A673 (cell line): ENCODE measurements around the gene GTF2F1. TPM values are rescaled to one million over a fixed set of nuclear protein-coding genes. Genes with fewer than 3 reads are reported as not detected.

Source experiments
- Bru-seq: library from RNA; stranded (reverse); fragments of 400-500 nt; gene quantifications from one replicate; lab custom pipeline; 2021; lab: Mats Ljungman, UMichigan
- BruChase-seq, 2 experiments: library from RNA; stranded (reverse); fragments of 400-500 nt; gene quantifications; one replicate each; lab custom pipeline; 2021; lab: Mats Ljungman, UMichigan
- BruUV-seq: library from RNA; stranded (reverse); fragments of 400-500 nt; replicated peaks from 2 replicates; lab custom pipeline; 2021; lab: Mats Ljungman, UMichigan
- CTCF ChIA-PET: fragments of 300-600 bp; sonication (Branson Sonifier 250); formaldehyde crosslinking; loops from one replicate; lab custom pipeline; 2022; ENCODE audit warnings: antibody characterized with exemption; lab: Charles Lee
- POLR2A ChIA-PET: fragments of 300-600 bp; sonication (Branson Sonifier 250); formaldehyde crosslinking; loops from one replicate; lab custom pipeline; 2022; ENCODE audit warnings: antibody characterized with exemption; ENCODE audit not compliant: low non-redundant PET; lab: Charles Lee
- DNase-seq: peaks from one replicate; pipeline ENCODE4 v3.0.0-alpha.2; 2015; ENCODE audit warnings: low spot score
- H3K27ac ChIP-seq: fragments of 200-600 bp; sonication (generic); 2 replicates; pipeline ENCODE4 v1.5.1; 2016; ENCODE audit warnings: mixed run types, low read depth, mild to moderate bottlenecking, mixed read lengths, antibody characterized with exemption, low read length; ENCODE audit not compliant: poor library complexity, severe bottlenecking
- H3K27me3 ChIP-seq: fragments of 200-600 bp; sonication (generic); replicated peaks from 2 replicates; pipeline ENCODE4 v1.6.1; 2017; ENCODE audit warnings: mixed run types, low read depth, mild to moderate bottlenecking, mixed read lengths, antibody characterized with exemption, low read length; ENCODE audit not compliant: insufficient read depth, poor library complexity
- H3K36me3 ChIP-seq: fragments of 200-600 bp; sonication (generic); 2 replicates; pipeline ENCODE4 v1.6.1; 2016; ENCODE audit warnings: mixed run types, mild to moderate bottlenecking, mixed read lengths, antibody characterized with exemption, low read length; ENCODE audit not compliant: insufficient read depth, poor library complexity, severe bottlenecking
- H3K4me1 ChIP-seq: fragments of 200-600 bp; sonication (generic); 2 replicates; pipeline ENCODE4 v1.6.1; 2017; ENCODE audit warnings: mixed run types, mild to moderate bottlenecking, mixed read lengths, antibody characterized with exemption, low read length; ENCODE audit not compliant: insufficient read depth, poor library complexity, severe bottlenecking
- H3K4me3 ChIP-seq: fragments of 200-600 bp; sonication (generic); 2 replicates; pipeline ENCODE4 v1.5.1; 2016; ENCODE audit warnings: low read depth, mixed run types, mild to moderate bottlenecking, mixed read lengths, low read length; ENCODE audit not compliant: poor library complexity, severe bottlenecking
- H3K9me3 ChIP-seq: fragments of 200-600 bp; sonication (generic); 2 replicates; pipeline ENCODE4 v1.6.1; 2016; ENCODE audit warnings: mixed run types, low read depth, mild to moderate bottlenecking, mixed read lengths, antibody characterized with exemption, low read length; ENCODE audit not compliant: poor library complexity, severe bottlenecking
- EZH2 ChIP-seq: fragments of 200-600 bp; sonication (generic); IDR thresholded peaks from 2 replicates; pipeline ENCODE4 v1.6.1; 2017; ENCODE audit warnings: borderline replicate concordance, low read depth, mild to moderate bottlenecking, mixed read lengths, antibody characterized with exemption, low read length; ENCODE audit not compliant: poor library complexity, severe bottlenecking
- intact Hi-C: fragments of 100-400 bp; cut with micrococcal nuclease; formaldehyde crosslinking; loops from one replicate; pipeline ENCODE4 v1.10.0; 2022; ENCODE audit not compliant: unreplicated experiment
- long read RNA-seq: library from polyadenylated mRNA; stranded (forward); transcript quantifications from one replicate; pipeline ENCODE4 v2.0.0, GENCODE V29; 2022
- total RNA-seq: library from RNA; stranded (reverse); gene quantifications from 2 replicates; pipeline ENCODE4 v1.2.3, GENCODE V29; 2021
- TF ChIP-seq, protein P1 (sequence below): fragments of 300-800, 200-600 bp; sonication (generic); conservative IDR thresholded peaks from 2 replicates; pipeline ENCODE4 v1.5.1; 2017; ENCODE audit warnings: low read depth, mild to moderate bottlenecking, antibody characterized with exemption, low read length, moderate library complexity, mixed read lengths

GTF2F1 gene, protein sequence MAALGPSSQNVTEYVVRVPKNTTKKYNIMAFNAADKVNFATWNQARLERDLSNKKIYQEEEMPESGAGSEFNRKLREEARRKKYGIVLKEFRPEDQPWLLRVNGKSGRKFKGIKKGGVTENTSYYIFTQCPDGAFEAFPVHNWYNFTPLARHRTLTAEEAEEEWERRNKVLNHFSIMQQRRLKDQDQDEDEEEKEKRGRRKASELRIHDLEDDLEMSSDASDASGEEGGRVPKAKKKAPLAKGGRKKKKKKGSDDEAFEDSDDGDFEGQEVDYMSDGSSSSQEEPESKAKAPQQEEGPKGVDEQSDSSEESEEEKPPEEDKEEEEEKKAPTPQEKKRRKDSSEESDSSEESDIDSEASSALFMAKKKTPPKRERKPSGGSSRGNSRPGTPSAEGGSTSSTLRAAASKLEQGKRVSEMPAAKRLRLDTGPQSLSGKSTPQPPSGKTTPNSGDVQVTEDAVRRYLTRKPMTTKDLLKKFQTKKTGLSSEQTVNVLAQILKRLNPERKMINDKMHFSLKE
- total RNA-seq, result 100 and 106 TPM in 2 replicates
- percentile 76 among the genes with signal in this experiment for Bru-seq, nascent RNA
- percentile 83 among the genes with signal in this experiment for BruChase-seq, experiment 1, labeled RNA remaining after a 2-hour chase
- percentile 94 among the genes with signal in this experiment for BruChase-seq, experiment 2, labeled RNA remaining after a 6-hour chase
- long read RNA-seq, transcript GTF2F1-201 (13 exons, 2,731 nt), result major isoform, 64 of 110 reads
- long read RNA-seq, partial matches to known transcripts, result 30 of 110 reads
- long read RNA-seq, other reads (novel, unspliced or antisense), result 16 of 110 reads

GRCh38 chr19:6393074-6393982 is at the start of gene GTF2F1:
Gene GTF2F1, minus strand, starts transcription at chr19:6393164. Its CDS starts 169 bp downstream, at chr19:6392995.
- DNase-seq, result peak; percentile 99
- TF ChIP-seq, protein P1, sequence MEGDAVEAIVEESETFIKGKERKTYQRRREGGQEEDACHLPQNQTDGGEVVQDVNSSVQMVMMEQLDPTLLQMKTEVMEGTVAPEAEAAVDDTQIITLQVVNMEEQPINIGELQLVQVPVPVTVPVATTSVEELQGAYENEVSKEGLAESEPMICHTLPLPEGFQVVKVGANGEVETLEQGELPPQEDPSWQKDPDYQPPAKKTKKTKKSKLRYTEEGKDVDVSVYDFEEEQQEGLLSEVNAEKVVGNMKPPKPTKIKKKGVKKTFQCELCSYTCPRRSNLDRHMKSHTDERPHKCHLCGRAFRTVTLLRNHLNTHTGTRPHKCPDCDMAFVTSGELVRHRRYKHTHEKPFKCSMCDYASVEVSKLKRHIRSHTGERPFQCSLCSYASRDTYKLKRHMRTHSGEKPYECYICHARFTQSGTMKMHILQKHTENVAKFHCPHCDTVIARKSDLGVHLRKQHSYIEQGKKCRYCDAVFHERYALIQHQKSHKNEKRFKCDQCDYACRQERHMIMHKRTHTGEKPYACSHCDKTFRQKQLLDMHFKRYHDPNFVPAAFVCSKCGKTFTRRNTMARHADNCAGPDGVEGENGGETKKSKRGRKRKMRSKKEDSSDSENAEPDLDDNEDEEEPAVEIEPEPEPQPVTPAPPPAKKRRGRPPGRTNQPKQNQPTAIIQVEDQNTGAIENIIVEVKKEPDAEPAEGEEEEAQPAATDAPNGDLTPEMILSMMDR, result 0 out of 2 replicates have a peak, but pooled peaks have one; percentile 21
- TF ChIP-seq EZH2, result no peak
- BruUV-seq, result no TSS peak
- Histone ChIP-seq H3K4me3 (peak within 1 kb of the TSS; percentile 70), H3K4me1 (peaks cover 14% of the 10 kb centered on the region), H3K9me3 (no peaks in the 10 kb centered on the region), H3K36me3 (peaks cover 30% of the 10 kb centered on the region), H3K27me3 (no peaks in the 10 kb centered on the region), H3K27ac (peak within 1 kb of the TSS; percentile 93)
- POLR2A ChIA-PET, result no interaction called here
- CTCF ChIA-PET, result no interaction called here
- intact Hi-C loops, result no loop called here

GRCh38 chr19:6442087-6442688 is 49.2 kb upstream of the GTF2F1 start:
- H3K27ac ChIP-seq, result no peak overlapping the region
- no TSS peak for BruUV-seq
- no peaks in the 10 kb centered on the region for H3K27me3 ChIP-seq
- TF ChIP-seq, protein P1, result no peak
- no peak for TF ChIP-seq EZH2
- no peak overlapping the region for H3K4me3 ChIP-seq
- no peak for DNase-seq
- ChIA-PET POLR2A (no interaction called here), CTCF (no interaction called here)
- no peaks in the 10 kb centered on the region for H3K4me1 ChIP-seq
- H3K36me3 ChIP-seq, result no peaks in the 10 kb centered on the region
- intact Hi-C loops, result no loop called here
- H3K9me3 ChIP-seq, result no peaks in the 10 kb centered on the region

GRCh38 chr19:6440905-6441304 is 47.9 kb upstream of the GTF2F1 start:
- ChIA-PET CTCF (no interaction called here), POLR2A (no interaction called here)
- intact Hi-C loops, result no loop called here
- Histone ChIP-seq H3K27me3 (no peaks in the 10 kb centered on the region), H3K36me3 (no peaks in the 10 kb centered on the region), H3K4me3 (no peak overlapping the region), H3K4me1 (no peaks in the 10 kb centered on the region), H3K9me3 (no peaks in the 10 kb centered on the region), H3K27ac (no peak overlapping the region)
- no TSS peak for BruUV-seq
- TF ChIP-seq, protein P1, result no peak
- no peak for TF ChIP-seq EZH2
- DNase-seq, result no peak
